Endothelial cell of umbilical vein (primary cell): Measurements from ENCODE around the gene MRGPRG. TPM values are rescaled to one million over a fixed set of nuclear protein-coding genes. Genes with fewer than 3 reads are reported as not detected.

Experiments
- BruUV-seq: library from RNA; stranded (reverse); fragments of 400-500 nt; replicated peaks from 2 replicates; lab custom pipeline; 2021; lab: Mats Ljungman, UMichigan
- CTCF ChIA-PET: fragments of 300-600, 350-600 bp; sonication (Branson Sonifier 250); formaldehyde crosslinking; loops from one replicate; lab custom pipeline; 2021; ENCODE audit warnings: antibody characterized with exemption, inconsistent platforms; lab: Charles Lee
- POLR2A ChIA-PET: fragments of 300-600, 350-600 bp; sonication (Branson Sonifier 250); formaldehyde crosslinking; loops from one replicate; lab custom pipeline; 2021; ENCODE audit warnings: antibody characterized with exemption, inconsistent platforms; lab: Charles Lee
- DNase-seq: peaks from one replicate; pipeline ENCODE4 v3.0.0-alpha.2; 2011; ENCODE audit warnings: low read depth, low spot score
- FAIRE-seq: peaks from 2 replicates; lab custom pipeline; 2011; peaks lifted over from hg19 to GRCh38; lab: Jason Lieb, UNC
- H2AFZ ChIP-seq: 2 replicates; pipeline ENCODE4 v1.6.0; 2012; ENCODE audit warnings: low read depth, low read length, control low read depth, inconsistent platforms
- H3K27ac ChIP-seq: 2 replicates; pipeline ENCODE4 v1.5.1; 2011; ENCODE audit warnings: low read depth, mild to moderate bottlenecking, control low read depth, low read length, moderate library complexity; ENCODE audit not compliant: insufficient read depth
- H3K27me3 ChIP-seq, 2 experiments: 2 replicates each; pipeline versions ENCODE4 v1.6.0 to v1.6.1; 2011; ENCODE audit warnings: low read length in 2 of 2, mixed read lengths in 1 of 2; ENCODE audit not compliant: control insufficient read depth in 2 of 2, insufficient read depth in 2 of 2
- H3K36me3 ChIP-seq, 2 experiments: 2 replicates in 1 of 2; 3 replicates in 1 of 2; pipeline ENCODE4 v1.5.1; 2011; ENCODE audit warnings: low read length in 2 of 2, mild to moderate bottlenecking in 1 of 2, moderate library complexity in 1 of 2; ENCODE audit not compliant: control insufficient read depth in 2 of 2, insufficient read depth in 2 of 2; ENCODE audit errors: extremely low read depth in 1 of 2
- H3K4me1 ChIP-seq: 3 replicates; pipeline ENCODE4 v1.5.1; 2011; ENCODE audit warnings: mild to moderate bottlenecking, low read length; ENCODE audit not compliant: control insufficient read depth, insufficient read depth; ENCODE audit errors: extremely low read depth
- H3K4me2 ChIP-seq: 2 replicates; pipeline ENCODE4 v1.6.1; 2011; ENCODE audit warnings: low read length, control low read depth, mixed read lengths; ENCODE audit not compliant: insufficient read depth
- H3K4me3 ChIP-seq, 3 experiments: fragments of 200-600 bp in 1 of 3; sonication (generic), shearing (Covaris generic) in 1 of 3; replicated peaks in 1 of 3; 2 replicates each; pipeline ENCODE4 v1.5.1; 2011 to 2016; ENCODE audit warnings: control low read depth in 3 of 3, low read length in 3 of 3, mild to moderate bottlenecking in 2 of 3, inconsistent platforms in 1 of 3, low read depth in 1 of 3, moderate library complexity in 1 of 3; ENCODE audit not compliant: insufficient read depth in 1 of 3
- H3K79me2 ChIP-seq: 2 replicates; pipeline ENCODE4 v1.6.0; 2012; ENCODE audit warnings: low read length, inconsistent platforms; ENCODE audit not compliant: control insufficient read depth, insufficient read depth
- H3K9ac ChIP-seq: replicated peaks from 2 replicates; pipeline ENCODE3; 2011; ENCODE audit warnings: low read length, control low read depth; ENCODE audit not compliant: insufficient read depth; ENCODE audit errors: extremely low read depth
- H3K9me1 ChIP-seq: replicated peaks from 3 replicates; pipeline ENCODE4 v1.6.0; 2011; ENCODE audit warnings: mild to moderate bottlenecking, low read length; ENCODE audit not compliant: control insufficient read depth, insufficient read depth; ENCODE audit errors: extremely low read depth
- H3K9me3 ChIP-seq: replicated peaks from 2 replicates; pipeline ENCODE4 v1.5.1; 2012; ENCODE audit warnings: low read length, inconsistent platforms; ENCODE audit not compliant: control insufficient read depth, insufficient read depth
- H4K20me1 ChIP-seq: replicated peaks from 2 replicates; pipeline ENCODE3; 2011; ENCODE audit warnings: mild to moderate bottlenecking, low read length; ENCODE audit not compliant: control insufficient read depth, insufficient read depth; ENCODE audit errors: extremely low read depth
- EZH2 ChIP-seq: IDR thresholded peaks from 2 replicates; pipeline ENCODE4 v1.6.1; 2012; ENCODE audit warnings: borderline replicate concordance, low read depth, mild to moderate bottlenecking, moderate library complexity, low read length, inconsistent platforms; ENCODE audit not compliant: severe bottlenecking
- FOS ChIP-seq: IDR thresholded peaks from 2 replicates; pipeline ENCODE4 v1.6.1; 2011; ENCODE audit warnings: mild to moderate bottlenecking, low read length, moderate library complexity, borderline replicate concordance; ENCODE audit not compliant: insufficient read depth
- GATA2 ChIP-seq: IDR thresholded peaks from 2 replicates; pipeline ENCODE4 v1.7.0; 2011; ENCODE audit warnings: low read depth, mild to moderate bottlenecking, moderate library complexity, mixed read lengths, low read length; ENCODE audit not compliant: insufficient read length, insufficient read depth
- JUN ChIP-seq: IDR thresholded peaks from 2 replicates; pipeline ENCODE4 v1.6.1; 2011; ENCODE audit warnings: borderline replicate concordance, low read depth; ENCODE audit not compliant: insufficient read length, insufficient read depth
- MYC ChIP-seq: IDR thresholded peaks from one replicate; pipeline ENCODE4 v1.6.1; 2011; ENCODE audit warnings: mild to moderate bottlenecking, low read depth, low read length
- POLR2A ChIP-seq: IDR thresholded peaks from 2 replicates; pipeline ENCODE4 v1.6.1; 2012; ENCODE audit warnings: low read depth, mild to moderate bottlenecking, control low read depth, low read length
- dilution Hi-C: fragments of 300-500 bp; cut with MboI; formaldehyde crosslinking; loops from one replicate; pipeline ENCODE4 v1.15.0; 2019; ENCODE audit warnings: low sequenced_read_pairs; ENCODE audit not compliant: extremely low pct_ligation_motif_present
- intact Hi-C: fragments of 100-400 bp; cut with micrococcal nuclease; formaldehyde crosslinking; loops from one replicate; pipeline ENCODE4 v1.10.0; 2022
- polyA plus RNA-seq, 4 experiments: library from polyadenylated mRNA; depleted of rRNA in 3 of 4; stranded (reverse) in 3 of 4; unstranded in 1 of 4; fragments of >200 nt; gene quantifications; 2 replicates each; pipeline versions ENCODE4 v1.2.1 to v1.2.3, GENCODE V29; 2011 to 2012; ENCODE audit warnings: missing spikeins in 1 of 4
- total RNA-seq: library from RNA; stranded (reverse); gene quantifications from 2 replicates; pipeline ENCODE4 v1.2.3, GENCODE V29; 2021
- TF ChIP-seq, protein P1 (sequence below), 2 donors: IDR thresholded peaks; 1 replicate in 1 of 2; 2 replicates in 1 of 2; pipeline ENCODE4 v1.5.1; 2011; ENCODE audit warnings: low read length in 2 of 2, mild to moderate bottlenecking in 2 of 2, moderate library complexity in 2 of 2, control low read depth in 1 of 2, inconsistent platforms in 1 of 2, low read depth in 1 of 2; ENCODE audit not compliant: insufficient read depth in 1 of 2; ENCODE audit errors: extremely low read depth in 1 of 2

Gene MRGPRG
- total and polyA plus RNA-seq, 2 donors (not counting 3 experiments of a cell fraction or from before 2014, with no cell fraction given): not detected

DNA sequence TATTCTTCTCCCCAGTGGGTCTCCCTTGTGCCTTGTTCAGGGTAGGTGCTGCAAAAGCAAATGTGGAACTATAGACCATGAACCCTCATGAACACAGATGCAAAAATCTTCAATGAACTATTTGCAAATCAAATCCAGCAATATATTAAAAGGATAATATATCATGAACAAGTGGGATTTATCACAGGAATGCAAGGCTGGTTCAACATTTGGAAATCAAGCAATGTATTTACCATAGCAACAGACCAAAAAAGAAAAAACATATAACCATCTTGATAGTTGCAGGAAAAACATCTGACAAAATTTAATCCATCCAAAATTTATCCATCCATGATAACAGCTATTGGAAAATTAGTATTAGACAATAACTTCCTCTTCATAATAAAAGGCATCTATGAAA lies 42.1 kb downstream of the MRGPRG start:
- Histone ChIP-seq H4K20me1 (no peaks in the 10 kb centered on the region), H3K4me3 (no peak overlapping the region), H3K27me3 (no peaks in the 10 kb centered on the region), H2AFZ (no peak overlapping the region), H3K9me3 (no peaks in the 10 kb centered on the region), H3K4me2 (no peak overlapping the region), H3K9me1 (no peaks in the 10 kb centered on the region), H3K79me2 (no peaks in the 10 kb centered on the region), H3K9ac (no peak overlapping the region), H3K36me3 (no peaks in the 10 kb centered on the region), H3K4me1 (no peaks in the 10 kb centered on the region), H3K27ac (no peak overlapping the region)
- CTCF ChIA-PET: interaction anchor here (1.0 to 1.1 kb wide), 2 partner anchors 16 kb away, joined by 3 to 4 read pairs; no protein-coding TSS in a partner anchor
- intact Hi-C loops: no loop called here
- FAIRE-seq: no peak
- dilution Hi-C loops: no loop called here
- POLR2A ChIA-PET: interaction anchor here (0.7 kb wide), 1 partner anchor 881 kb away, joined by 3 read pairs; no protein-coding TSS in a partner anchor
- TF ChIP-seq JUN (no peak), POLR2A (no peak), GATA2 (no peak), MYC (no peak), EZH2 (no peak), FOS (no peak)
- TF ChIP-seq, protein P1, sequence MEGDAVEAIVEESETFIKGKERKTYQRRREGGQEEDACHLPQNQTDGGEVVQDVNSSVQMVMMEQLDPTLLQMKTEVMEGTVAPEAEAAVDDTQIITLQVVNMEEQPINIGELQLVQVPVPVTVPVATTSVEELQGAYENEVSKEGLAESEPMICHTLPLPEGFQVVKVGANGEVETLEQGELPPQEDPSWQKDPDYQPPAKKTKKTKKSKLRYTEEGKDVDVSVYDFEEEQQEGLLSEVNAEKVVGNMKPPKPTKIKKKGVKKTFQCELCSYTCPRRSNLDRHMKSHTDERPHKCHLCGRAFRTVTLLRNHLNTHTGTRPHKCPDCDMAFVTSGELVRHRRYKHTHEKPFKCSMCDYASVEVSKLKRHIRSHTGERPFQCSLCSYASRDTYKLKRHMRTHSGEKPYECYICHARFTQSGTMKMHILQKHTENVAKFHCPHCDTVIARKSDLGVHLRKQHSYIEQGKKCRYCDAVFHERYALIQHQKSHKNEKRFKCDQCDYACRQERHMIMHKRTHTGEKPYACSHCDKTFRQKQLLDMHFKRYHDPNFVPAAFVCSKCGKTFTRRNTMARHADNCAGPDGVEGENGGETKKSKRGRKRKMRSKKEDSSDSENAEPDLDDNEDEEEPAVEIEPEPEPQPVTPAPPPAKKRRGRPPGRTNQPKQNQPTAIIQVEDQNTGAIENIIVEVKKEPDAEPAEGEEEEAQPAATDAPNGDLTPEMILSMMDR (IDR thresholded peaks at IDR 0.05; ENCODE audit: extremely low read depth in 1 of 2, insufficient read depth in 1 of 2, low read depth in 1 of 2, low read length in 2 of 2): no peak
- no TSS peak for BruUV-seq
- DNase-seq: no peak
